ENCODE results near the gene RNF157.

- no peak for TF ChIP-seq CTCF (conservative IDR thresholded peaks at IDR 0.05)
- TF ChIP-seq ZFX (IDR thresholded peaks at IDR 0.05) = no peak
Measured at GRCh38 chr17:76111956-76112355, 128.3 kb downstream of the RNF157 start.
